T-helper 1 cell treated with Interleukin-12 subunit alpha and Interleukin-12 subunit beta and Interleukin-4 antibody, amounts not matched to agents 30 μg/mL and 1 μg/mL, for 36 hours (primary cell): Measurements from ENCODE around the gene ZMIZ1.

Experiments
- H3K27ac Mint-ChIP-seq: one replicate; pipeline ENCODE4 v1.8.0; 2021; ENCODE audit warnings: mild to moderate bottlenecking, mixed read lengths
- H3K27me3 Mint-ChIP-seq: one replicate; pipeline ENCODE4 v1.8.0; 2021; ENCODE audit warnings: low read depth, mixed read lengths
- H3K36me3 Mint-ChIP-seq: one replicate; pipeline ENCODE4 v1.8.0; 2021; ENCODE audit warnings: low read depth, mixed read lengths
- H3K4me1 Mint-ChIP-seq: one replicate; pipeline ENCODE4 v1.8.0; 2021; ENCODE audit warnings: low read depth, mixed read lengths
- H3K4me3 Mint-ChIP-seq: one replicate; pipeline ENCODE4 v1.8.0; 2021; ENCODE audit warnings: mild to moderate bottlenecking, moderate library complexity, mixed read lengths
- H3K9me3 Mint-ChIP-seq: one replicate; pipeline ENCODE4 v1.8.0; 2021; ENCODE audit warnings: mixed read lengths

Gene ZMIZ1

DNA sequence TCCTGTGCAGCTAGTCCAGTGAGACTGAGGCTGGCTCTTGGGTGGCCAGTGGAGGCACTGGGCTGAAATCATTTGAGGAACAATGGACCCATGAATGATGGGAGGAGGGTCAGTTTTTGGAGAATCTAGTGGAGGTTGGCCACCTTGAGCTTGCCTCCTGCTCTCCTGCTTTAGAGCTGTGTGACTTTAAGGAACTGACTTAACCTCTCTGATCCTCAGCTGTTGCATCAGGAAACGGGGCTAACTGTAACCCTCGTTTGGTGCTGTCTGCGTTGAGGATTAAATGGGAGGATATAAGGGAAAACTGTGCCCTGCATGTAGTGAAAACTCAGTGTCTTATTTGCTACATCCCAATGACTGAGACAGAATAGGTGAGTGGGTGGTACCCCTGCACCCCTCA, 163.1 kb downstream of the ZMIZ1 start:
- no peak overlapping the region for H3K27ac Mint-ChIP-seq
- no peaks in the 10 kb centered on the region for H3K36me3 Mint-ChIP-seq
- no peaks in the 10 kb centered on the region for H3K9me3 Mint-ChIP-seq
- no peaks in the 10 kb centered on the region for H3K27me3 Mint-ChIP-seq
- no peaks in the 10 kb centered on the region for H3K4me1 Mint-ChIP-seq
- H3K4me3 Mint-ChIP-seq = no peak overlapping the region

DNA sequence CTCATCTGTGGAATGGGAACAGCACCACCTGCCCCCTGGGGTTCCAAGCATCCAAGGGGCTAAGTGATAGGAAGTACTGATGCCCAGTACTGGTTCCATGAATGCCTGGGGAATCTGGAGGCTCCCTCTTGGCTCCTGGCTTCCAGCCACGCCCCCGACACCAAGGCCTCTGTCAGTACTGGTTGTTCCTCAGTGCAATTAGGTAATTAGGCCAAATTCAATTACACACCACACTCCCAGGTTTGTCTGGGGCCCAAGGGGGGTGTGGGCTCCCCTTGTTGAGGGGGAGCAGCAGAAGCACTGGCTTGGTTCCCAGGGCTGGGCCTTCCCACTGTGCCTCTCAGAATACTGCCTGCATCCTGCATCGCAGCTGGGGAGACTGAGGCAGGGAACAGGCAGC, 164.1 kb downstream of the ZMIZ1 start:
- no peak overlapping the region for H3K27ac Mint-ChIP-seq
- H3K36me3 Mint-ChIP-seq = no peaks in the 10 kb centered on the region
- no peaks in the 10 kb centered on the region for H3K9me3 Mint-ChIP-seq
- peaks cover 3% of the 10 kb centered on the region for H3K4me1 Mint-ChIP-seq
- H3K27me3 Mint-ChIP-seq = no peaks in the 10 kb centered on the region
- no peak overlapping the region for H3K4me3 Mint-ChIP-seq

DNA sequence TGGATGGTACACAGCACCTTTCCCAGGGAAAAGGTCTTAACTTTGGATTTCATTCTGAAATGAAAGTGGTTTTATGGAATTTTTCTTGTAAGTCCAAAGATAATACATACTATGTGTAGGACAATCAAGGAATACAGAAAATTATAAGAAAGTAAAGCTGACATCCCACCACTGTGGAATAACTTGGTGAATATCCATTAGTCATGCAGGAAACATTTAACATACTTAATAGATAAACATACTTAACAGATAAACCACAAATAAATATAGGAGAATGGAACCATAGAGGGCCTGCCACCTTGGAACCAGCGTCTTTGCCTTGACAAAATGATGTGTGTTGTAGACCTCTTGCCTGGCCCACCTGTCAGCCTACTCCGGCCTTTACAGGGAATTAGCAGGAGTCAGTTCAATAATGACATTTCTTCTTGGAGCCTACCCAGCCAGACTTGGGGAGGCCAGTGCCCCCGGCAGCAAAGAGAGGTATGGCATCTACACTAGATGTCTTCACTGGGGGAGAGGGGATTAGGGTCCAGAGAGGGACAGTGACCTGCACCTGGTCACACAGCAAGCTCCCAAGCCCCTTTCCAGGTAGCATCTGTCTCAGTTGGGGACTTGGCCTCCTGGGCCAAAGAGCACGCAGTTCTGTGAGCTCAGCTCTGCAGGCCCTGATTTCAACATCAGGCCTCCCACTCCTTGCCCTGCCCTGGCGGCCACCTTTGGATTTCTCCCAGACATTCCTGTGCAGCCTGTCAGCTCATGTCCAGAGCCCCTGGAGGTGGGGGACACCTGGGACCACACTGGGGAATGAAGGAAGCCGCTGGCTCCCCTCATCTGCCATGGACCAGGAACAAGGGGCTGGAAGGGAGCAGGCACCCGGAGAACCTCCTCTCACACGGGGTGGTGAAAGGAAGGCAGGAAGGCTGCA, 165.9 kb downstream of the ZMIZ1 start:
- no peak overlapping the region for H3K4me3 Mint-ChIP-seq
- no peak overlapping the region for H3K27ac Mint-ChIP-seq
- H3K36me3 Mint-ChIP-seq = no peaks in the 10 kb centered on the region
- H3K27me3 Mint-ChIP-seq = no peaks in the 10 kb centered on the region
- H3K9me3 Mint-ChIP-seq = no peaks in the 10 kb centered on the region
- peaks cover 8% of the 10 kb centered on the region for H3K4me1 Mint-ChIP-seq

DNA sequence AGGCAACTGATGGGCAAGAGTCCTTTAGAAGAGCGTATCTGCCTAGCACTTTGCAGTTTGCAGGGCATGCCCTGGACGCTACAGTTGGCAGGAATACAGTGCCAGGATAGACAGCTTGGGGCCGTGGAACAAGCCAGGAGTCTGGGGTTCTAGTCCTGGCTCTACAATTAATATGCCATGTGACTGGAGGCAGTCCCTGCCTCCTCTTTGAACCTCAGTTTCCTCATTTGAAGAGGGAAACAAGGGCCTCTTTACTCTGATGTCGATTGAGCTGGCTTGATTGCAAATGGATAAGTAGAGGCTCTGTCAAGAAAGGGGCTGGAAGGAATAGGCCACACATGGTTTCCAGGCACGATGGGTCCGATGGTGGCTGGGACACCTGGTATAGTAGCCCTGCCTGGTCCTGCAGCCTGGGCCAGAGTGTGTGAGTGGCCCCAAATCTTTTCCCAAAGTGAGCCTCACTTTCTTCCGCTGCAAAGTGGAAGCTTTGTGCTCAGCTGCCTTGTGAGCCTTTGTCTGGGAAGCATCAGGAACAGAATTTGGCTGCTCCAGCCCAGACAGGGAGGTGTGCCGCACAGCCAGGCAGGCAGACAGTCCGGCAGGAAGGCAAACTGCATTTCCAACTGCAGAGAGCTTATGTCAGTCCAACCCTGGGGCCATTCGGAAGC, 167.1 kb downstream of the ZMIZ1 start:
- Mint-ChIP-seq H3K4me1 (peaks cover 15% of the 10 kb centered on the region), H3K36me3 (no peaks in the 10 kb centered on the region), H3K27ac (no peak overlapping the region)

DNA sequence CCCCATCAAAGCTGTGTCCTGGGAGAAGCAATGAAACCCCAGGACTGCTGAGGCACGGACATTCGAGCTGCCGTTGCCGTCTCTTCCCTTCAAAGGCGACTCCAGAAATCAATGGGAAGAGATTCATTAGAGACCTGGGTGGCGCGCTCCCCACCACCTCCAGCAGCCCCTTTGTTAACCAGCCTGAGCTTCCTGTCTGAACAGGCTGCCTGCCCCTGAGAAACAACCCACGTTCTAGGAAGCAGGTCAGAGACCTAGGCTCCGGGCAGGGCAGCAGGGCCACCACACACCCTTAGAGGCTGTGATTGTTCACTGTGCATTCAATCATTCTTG, 167.6 kb downstream of the ZMIZ1 start:
- H3K27ac Mint-ChIP-seq = no peak overlapping the region
- H3K36me3 Mint-ChIP-seq = peaks cover 2% of the 10 kb centered on the region
- peaks cover 20% of the 10 kb centered on the region for H3K4me1 Mint-ChIP-seq

More for the DNA sequence above, 167.1 kb downstream of the ZMIZ1 start:
- no peaks in the 10 kb centered on the region for H3K9me3 Mint-ChIP-seq
- H3K4me3 Mint-ChIP-seq = no peak overlapping the region
- H3K27me3 Mint-ChIP-seq = no peaks in the 10 kb centered on the region

DNA sequence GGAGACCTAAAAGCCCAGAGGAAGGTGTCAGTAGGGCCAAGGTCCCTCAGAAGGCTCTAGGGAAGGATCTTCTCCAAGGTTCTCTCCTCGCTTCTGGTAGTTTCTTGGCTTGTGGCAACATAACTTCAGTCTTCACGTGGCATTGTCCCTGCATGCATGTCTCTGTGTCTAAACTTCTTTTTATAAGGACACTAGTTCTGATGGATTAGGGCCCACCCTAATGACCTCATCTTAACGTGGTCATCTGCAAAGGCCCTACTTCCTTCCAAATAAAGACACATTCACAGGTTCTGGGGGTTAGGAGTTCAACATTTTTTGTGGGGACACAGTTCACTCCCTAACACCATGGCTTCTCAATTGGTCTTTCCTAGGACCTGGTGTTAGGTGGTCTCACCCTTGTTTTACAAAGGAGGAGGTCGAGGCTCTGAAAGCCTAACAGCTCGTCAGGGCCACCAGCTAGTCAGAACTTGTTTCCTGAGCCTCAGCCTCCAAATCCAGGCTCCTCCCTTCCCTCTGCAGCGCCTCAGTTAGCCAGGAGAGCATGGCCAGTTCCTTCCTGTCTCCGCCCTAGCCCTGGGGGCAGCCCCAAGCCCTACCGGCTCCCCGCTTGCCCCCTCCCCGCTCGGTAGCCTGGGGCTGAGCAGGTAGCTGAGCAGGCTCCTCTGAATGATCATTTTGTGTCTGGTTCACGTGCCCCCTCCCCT, 168.8 kb downstream of the ZMIZ1 start:
- no peak overlapping the region for H3K27ac Mint-ChIP-seq
- H3K27me3 Mint-ChIP-seq = no peaks in the 10 kb centered on the region
- H3K9me3 Mint-ChIP-seq = no peaks in the 10 kb centered on the region
- peaks cover 2% of the 10 kb centered on the region for H3K36me3 Mint-ChIP-seq
- H3K4me1 Mint-ChIP-seq = peaks cover 27% of the 10 kb centered on the region
- no peak overlapping the region for H3K4me3 Mint-ChIP-seq

More for the DNA sequence above, 167.6 kb downstream of the ZMIZ1 start:
- Mint-ChIP-seq H3K9me3 (no peaks in the 10 kb centered on the region), H3K4me3 (no peak overlapping the region), H3K27me3 (no peaks in the 10 kb centered on the region)

DNA sequence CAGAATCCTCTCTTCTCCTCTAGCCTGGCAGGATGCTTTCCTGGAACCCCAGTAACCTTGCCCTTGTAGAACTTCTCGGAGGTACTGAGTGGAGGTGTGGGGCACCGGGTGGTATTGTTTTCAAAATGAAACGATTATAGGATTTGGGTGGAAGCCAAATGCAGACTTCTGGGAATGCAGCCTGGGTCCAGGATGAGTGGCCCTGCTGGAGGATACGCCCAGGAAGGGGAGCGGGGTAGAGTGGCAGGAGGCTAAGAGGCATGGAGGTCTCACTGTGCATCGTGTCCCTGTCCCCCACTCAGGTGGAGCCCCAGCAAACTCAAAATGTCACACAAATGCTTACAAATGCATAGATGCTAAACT, 169.4 kb downstream of the ZMIZ1 start:
- Mint-ChIP-seq H3K4me1 (peaks cover 27% of the 10 kb centered on the region), H3K4me3 (no peak overlapping the region), H3K36me3 (peaks cover 2% of the 10 kb centered on the region), H3K27me3 (no peaks in the 10 kb centered on the region), H3K27ac (no peak overlapping the region), H3K9me3 (no peaks in the 10 kb centered on the region)

DNA sequence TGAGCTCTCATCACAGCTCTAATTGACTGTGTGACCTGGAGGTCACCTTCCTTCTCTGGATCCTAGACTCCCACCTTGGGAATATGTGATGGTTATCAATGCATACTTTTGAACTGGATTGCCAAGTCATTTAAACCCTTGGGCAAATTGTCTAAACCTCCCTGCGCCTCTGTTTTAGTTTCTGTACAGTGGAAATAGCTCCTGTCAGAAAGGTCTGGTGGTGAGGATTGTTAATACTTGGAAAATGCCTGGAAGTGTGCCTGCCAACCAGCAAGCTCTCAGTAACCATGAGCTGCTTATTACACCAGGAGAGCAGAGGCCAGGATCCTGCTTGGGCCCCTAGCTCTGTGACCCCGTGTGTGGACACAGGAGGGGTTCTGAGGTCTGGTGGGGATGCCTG, 169.8 kb downstream of the ZMIZ1 start:
- peaks cover 2% of the 10 kb centered on the region for H3K36me3 Mint-ChIP-seq
- H3K27ac Mint-ChIP-seq = no peak overlapping the region
- peaks cover 27% of the 10 kb centered on the region for H3K4me1 Mint-ChIP-seq
- no peak overlapping the region for H3K4me3 Mint-ChIP-seq
- no peaks in the 10 kb centered on the region for H3K9me3 Mint-ChIP-seq
- no peaks in the 10 kb centered on the region for H3K27me3 Mint-ChIP-seq

DNA sequence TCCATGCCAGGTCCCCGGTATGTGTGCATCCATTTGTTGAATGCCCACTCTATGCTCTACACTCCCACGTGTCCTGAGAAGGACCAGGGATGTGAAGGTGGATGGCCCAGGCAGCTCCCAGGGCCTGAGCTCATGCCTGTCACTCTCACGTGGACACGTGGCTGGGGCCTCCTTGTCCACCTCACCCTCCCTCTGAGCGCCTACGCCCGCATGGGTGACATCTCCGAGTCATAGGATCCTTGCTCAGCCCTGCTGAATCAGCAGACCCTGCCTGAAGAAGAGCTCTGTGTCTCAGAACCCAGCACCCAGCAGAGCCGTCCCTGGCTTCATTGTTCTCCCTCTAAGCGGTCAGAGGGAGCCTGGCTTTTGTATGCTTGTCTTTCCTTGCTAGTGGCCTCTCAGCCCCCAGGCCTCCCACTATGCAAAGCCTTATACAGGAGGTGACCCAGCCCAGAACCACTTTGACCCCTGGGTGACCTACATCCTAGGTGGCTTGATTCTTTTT, 170.6 kb downstream of the ZMIZ1 start:
- Mint-ChIP-seq H3K27ac (no peak overlapping the region), H3K4me1 (peaks cover 34% of the 10 kb centered on the region), H3K36me3 (peaks cover 6% of the 10 kb centered on the region), H3K4me3 (no peak overlapping the region), H3K27me3 (no peaks in the 10 kb centered on the region), H3K9me3 (no peaks in the 10 kb centered on the region)

DNA sequence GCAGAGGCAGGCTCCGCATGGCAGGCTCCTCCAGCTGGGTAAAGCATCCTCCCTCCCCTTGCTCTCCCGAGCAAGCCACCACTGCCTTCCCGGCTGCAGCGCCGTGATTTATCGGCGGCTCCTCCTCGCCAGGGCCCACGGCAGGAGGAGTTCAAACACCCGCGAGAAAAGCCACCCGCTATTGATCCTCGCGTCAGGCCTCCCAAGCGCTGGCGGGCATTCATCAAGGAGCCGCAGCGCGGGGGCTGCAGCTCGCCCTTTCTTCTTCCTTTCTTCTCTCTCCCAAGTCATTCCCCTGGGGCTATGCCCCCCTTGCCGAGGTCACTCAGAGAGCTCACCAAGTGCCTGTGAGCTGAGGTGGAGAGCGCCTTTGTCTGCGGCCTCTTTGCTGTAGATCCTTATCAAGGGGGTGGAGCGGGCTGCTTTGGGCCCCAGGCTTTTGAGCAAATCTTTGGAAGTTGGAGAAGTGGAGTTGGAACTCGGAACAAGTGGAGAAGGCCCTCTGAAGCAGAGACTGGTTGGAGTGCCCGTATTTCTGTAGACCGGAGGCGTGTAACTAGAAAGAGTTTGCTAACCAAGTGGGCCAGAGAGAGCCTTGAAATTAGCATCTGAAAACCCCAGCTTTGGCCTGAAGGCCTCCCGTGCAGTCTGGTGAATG, 171.3 kb downstream of the ZMIZ1 start:
- no peak overlapping the region for H3K4me3 Mint-ChIP-seq
- H3K36me3 Mint-ChIP-seq = peaks cover 7% of the 10 kb centered on the region
- H3K27ac Mint-ChIP-seq = no peak overlapping the region
- peaks cover 41% of the 10 kb centered on the region for H3K4me1 Mint-ChIP-seq
- H3K27me3 Mint-ChIP-seq = no peaks in the 10 kb centered on the region
- H3K9me3 Mint-ChIP-seq = no peaks in the 10 kb centered on the region

DNA sequence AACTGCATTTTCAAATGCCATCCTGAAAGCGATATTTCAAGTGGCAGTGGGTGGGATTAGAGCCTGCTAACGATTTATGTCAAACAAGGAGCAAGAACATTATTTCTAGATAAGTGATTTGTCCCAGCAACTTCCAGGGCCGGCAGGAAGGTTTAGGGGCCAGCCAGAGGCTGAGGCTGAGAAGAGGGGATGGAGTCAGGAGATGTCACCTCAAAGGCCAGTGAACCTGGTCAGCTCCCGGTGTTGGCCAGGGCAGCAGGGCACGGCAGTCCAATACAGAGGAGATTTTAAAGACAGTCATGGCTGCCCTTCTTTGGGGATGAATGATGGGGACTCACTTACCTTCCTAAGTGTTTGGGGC, 172.8 kb downstream of the ZMIZ1 start:
- H3K27ac Mint-ChIP-seq = peak overlapping the region; percentile 92

DNA sequence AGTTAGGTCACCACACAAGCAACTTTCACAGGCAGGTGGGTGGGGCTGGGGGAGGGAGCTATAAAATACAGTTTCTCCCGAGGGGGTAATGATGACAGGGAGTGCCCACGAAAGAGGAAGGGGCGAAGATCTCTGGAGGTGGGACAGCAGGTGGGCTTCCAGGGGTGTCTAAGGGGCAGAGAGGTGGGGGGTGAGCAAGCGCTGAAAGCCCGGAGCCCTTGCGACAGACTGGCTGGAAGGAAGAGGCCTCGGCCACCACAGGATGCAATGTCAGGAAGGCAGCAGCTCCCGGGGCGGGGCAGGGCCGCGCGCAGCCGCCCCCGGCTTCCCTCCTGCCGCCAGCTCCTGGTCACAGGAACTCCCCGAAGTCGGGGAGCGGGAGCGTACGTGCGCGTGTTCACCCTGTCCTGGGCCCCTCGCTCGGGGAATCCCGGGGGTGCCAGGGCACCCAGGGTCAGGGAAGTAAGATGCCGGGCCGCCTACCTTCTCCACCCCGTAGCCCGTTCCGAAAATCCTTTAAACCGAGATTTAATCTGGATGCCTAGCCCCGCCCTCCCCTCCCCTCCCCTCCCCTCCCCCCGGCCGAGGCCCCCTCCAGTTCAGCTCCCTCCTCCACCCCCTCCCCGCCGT, 173.3 kb downstream of the ZMIZ1 start:
- peaks cover 11% of the 10 kb centered on the region for H3K36me3 Mint-ChIP-seq
- H3K27me3 Mint-ChIP-seq = no peaks in the 10 kb centered on the region
- no peaks in the 10 kb centered on the region for H3K9me3 Mint-ChIP-seq
- H3K4me3 Mint-ChIP-seq = peak overlapping the region; percentile 84
- H3K4me1 Mint-ChIP-seq = peaks cover 57% of the 10 kb centered on the region
- H3K27ac Mint-ChIP-seq = peak overlapping the region; percentile 92

More for the DNA sequence above, 172.8 kb downstream of the ZMIZ1 start:
- Mint-ChIP-seq H3K27me3 (no peaks in the 10 kb centered on the region), H3K9me3 (no peaks in the 10 kb centered on the region), H3K36me3 (peaks cover 11% of the 10 kb centered on the region), H3K4me3 (peak overlapping the region; percentile 84), H3K4me1 (peaks cover 54% of the 10 kb centered on the region)

DNA sequence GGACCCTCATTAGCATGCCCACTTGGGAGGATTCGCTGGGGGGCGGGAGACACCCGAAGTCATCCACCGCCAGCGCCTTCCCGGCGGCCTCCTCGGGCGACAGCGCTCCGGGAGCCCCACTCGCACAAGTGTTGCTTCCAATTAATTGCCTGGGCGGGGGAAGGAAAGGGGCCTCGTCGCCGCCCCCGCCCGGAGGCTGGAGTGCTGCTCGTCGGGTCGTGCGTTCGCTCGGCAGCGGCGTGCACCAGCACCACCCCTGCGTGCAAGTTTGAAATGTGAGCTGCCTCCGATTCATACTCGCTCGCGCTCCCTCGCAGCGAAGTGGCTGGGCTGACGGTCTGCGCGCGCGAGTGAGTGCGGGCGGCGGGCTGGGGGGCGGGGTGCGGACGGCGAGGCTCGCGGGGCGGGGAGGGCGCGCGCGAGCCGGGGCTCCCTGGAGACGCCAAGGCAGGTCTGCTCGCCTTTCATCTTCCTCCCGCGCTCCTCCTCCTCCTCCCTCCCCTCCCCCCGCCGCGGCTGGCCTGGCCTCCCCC, 173.9 kb downstream of the ZMIZ1 start:
- H3K27me3 Mint-ChIP-seq = no peaks in the 10 kb centered on the region
- H3K9me3 Mint-ChIP-seq = no peaks in the 10 kb centered on the region
- peak overlapping the region; percentile 57 for H3K27ac Mint-ChIP-seq
- H3K4me3 Mint-ChIP-seq = peak overlapping the region; percentile 80
- peaks cover 11% of the 10 kb centered on the region for H3K36me3 Mint-ChIP-seq
- peaks cover 59% of the 10 kb centered on the region for H3K4me1 Mint-ChIP-seq
